ENCODE results near the gene VAMP2. TPM values are rescaled to one million over a fixed set of nuclear protein-coding genes. Genes with fewer than 3 reads are reported as not detected.

The VAMP2 gene
- total and polyA plus RNA-seq, 10 of the 15 experiments (the other 5 are each of a cell fraction or from before 2014, with no cell fraction given) = 3.0 to 35.2 (median 25.0) TPM

GRCh38 chr17:8137645-8138373 lies 24.9 kb downstream of the VAMP2 start (continued):
- no peak for TF ChIP-seq KDM1A (IDR thresholded peaks at IDR 0.05; ENCODE audit: borderline replicate concordance)
- no peak for TF ChIP-seq NBN (IDR thresholded peaks at IDR 0.05)
- 0 out of 2 replicates have a peak, but pooled peaks have one; percentile 23 for TF ChIP-seq PAX5 (IDR thresholded peaks at IDR 0.05; ENCODE audit: borderline replicate concordance, low read depth, low read length)
- no peak for TF ChIP-seq ZSCAN29 (IDR thresholded peaks at IDR 0.05)
- no peak for TF ChIP-seq ZNF384 (IDR thresholded peaks at IDR 0.05; ENCODE audit: borderline replicate concordance, low read depth, low read length)
- no peak for TF ChIP-seq CEBPB (IDR thresholded peaks at IDR 0.05; ENCODE audit: borderline replicate concordance in 1 of 2, low read depth in 2 of 2, low read length in 2 of 2)
- TF ChIP-seq ESRRA (IDR thresholded peaks at IDR 0.05; ENCODE audit: low read length) = no peak

- no peak for FAIRE-seq
- no peak overlapping the region for H2AFZ ChIP-seq (ENCODE audit: control insufficient read depth, low read depth, low read length)
- RAD21 ChIA-PET (ENCODE audit: unreplicated experiment) = interaction anchor here (1.1 kb wide), 1 partner anchor 15 kb away, joined by 4 read pairs; the partner anchor contains the start of gene ALOXE3
- H3K4me3 ChIP-seq = no peak overlapping the region
- SMC1A ChIA-PET (ENCODE audit: uncharacterized antibody, unreplicated experiment) = interaction anchor here (0.8 to 1.5 kb wide), 2 partner anchors 9 to 22 kb away, joined by 4 to 5 read pairs; no protein-coding TSS in a partner anchor
- no peak overlapping the region for H3K9ac ChIP-seq (ENCODE audit: control insufficient read depth, insufficient read depth, low read length)
- POLR2A ChIA-PET = interaction anchor here (0.5 to 1.6 kb wide), 5 partner anchors 10 to 298 kb away, joined by 3 to 5 read pairs (median 4); partner anchors contain the start of gene HES7
- peaks cover 3% of the 10 kb centered on the region for H3K4me1 ChIP-seq (ENCODE audit: control insufficient read depth, insufficient read depth, low read length)
- H3K36me3 ChIP-seq (ENCODE audit: control insufficient read depth in 2 of 2, insufficient read depth in 2 of 2, low read length in 1 of 2) = no peaks in the 10 kb centered on the region
- no peak overlapping the region for H3K27ac ChIP-seq (ENCODE audit: control insufficient read depth, insufficient read depth)
- H4K20me1 ChIP-seq (ENCODE audit: control insufficient read depth, insufficient read depth) = no peaks in the 10 kb centered on the region
- no peak overlapping the region for H3K4me2 ChIP-seq (ENCODE audit: control insufficient read depth, insufficient read depth)
- no peaks in the 10 kb centered on the region for H3K79me2 ChIP-seq (ENCODE audit: control insufficient read depth, insufficient read depth, low read length)
- in situ Hi-C loops (cut with MboI) (no loop called here), intact Hi-C loops (cut with micrococcal nuclease; ENCODE audit: unreplicated experiment) (no loop called here)
- CTCF ChIA-PET = interaction anchor here (0.9 to 4.1 kb wide), 3 partner anchors 9 to 25 kb away, joined by 3 to 20 read pairs (median 4); no protein-coding TSS in a partner anchor
- no peaks in the 10 kb centered on the region for H3K27me3 ChIP-seq (replicated peaks in 1 of 2; ENCODE audit: control insufficient read depth in 2 of 2, insufficient read depth in 2 of 2, low read length in 1 of 2)
- no peak for ATAC-seq
- DNase-seq (ENCODE audit: low read depth, low spot score) = no peak
- 32% methylated on average over 4 of the region's 4 CpGs for WGBS (ENCODE audit: insufficient coverage, insufficient replicate concordance, low lambda C conversion rate, missing lambda C conversion rate)
- H3K9me3 ChIP-seq (replicated peaks; ENCODE audit: control insufficient read depth, insufficient read depth, low read length) = no peaks in the 10 kb centered on the region
- no TSS peak for BruUV-seq (replicated peaks)
- TF ChIP-seq E2F8 (IDR thresholded peaks at IDR 0.05; ENCODE audit: low read depth, partially characterized antibody) = no peak
- TF ChIP-seq MTA2 (IDR thresholded peaks at IDR 0.05; ENCODE audit: low read depth) = no peak
- no peak for TF ChIP-seq SMAD1 (IDR thresholded peaks at IDR 0.05; ENCODE audit: low read depth, partially characterized antibody)
- TF ChIP-seq LARP7 (IDR thresholded peaks at IDR 0.05) = no peak
- no peak for TF ChIP-seq SIX5 (IDR thresholded peaks at IDR 0.05; ENCODE audit: low read depth, low read length, severe bottlenecking)
- TF ChIP-seq ZNF217 (IDR thresholded peaks at IDR 0.05) = no peak
- no peak for TF ChIP-seq ATF2 (IDR thresholded peaks at IDR 0.05; ENCODE audit: low read length)
- TF ChIP-seq JUND (IDR thresholded peaks at IDR 0.05; ENCODE audit: low read depth, low read length) = no peak
- TF ChIP-seq MTA3 (IDR thresholded peaks at IDR 0.05; ENCODE audit: borderline replicate concordance, low read length) = no peak
- no peak for TF ChIP-seq RELA (IDR thresholded peaks at IDR 0.05; ENCODE audit: borderline replicate concordance, partially characterized antibody)
- no peak for TF ChIP-seq ZZZ3 (IDR thresholded peaks at IDR 0.05; ENCODE audit: control insufficient read depth, insufficient read length, low read depth)
- no peak for TF ChIP-seq SUPT20H (IDR thresholded peaks at IDR 0.05; ENCODE audit: borderline replicate concordance, control insufficient read depth, low read depth, low read length)
- no peak for TF ChIP-seq IRF4 (IDR thresholded peaks at IDR 0.05; ENCODE audit: low read depth, low read length)
- no peak for TF ChIP-seq RFX5 (IDR thresholded peaks at IDR 0.05; ENCODE audit: low read depth, low read length)
These were observed 28.8 kb downstream of the VAMP2 start for GRCh38 chr17:8133941-8134340.

All from GM12878 (cell line).